Lung microvascular endothelial cell (primary cell): ENCODE data around the gene EFCAB6. TPM values are rescaled to one million over a fixed set of nuclear protein-coding genes. Genes with fewer than 3 reads are reported as not detected.

Source experiments
- DNase-seq, 2 donors: peaks; one replicate each; pipeline versions ENCODE4 v3.0.0 to v3.0.0-alpha.2; 2010; ENCODE audit warnings: low read depth in 2 of 2
- total RNA-seq: library from RNA; depleted of rRNA; stranded (reverse); fragments of >200 nt; gene quantifications from 2 replicates; pipeline ENCODE4 v1.2.1, GENCODE V29; 2014

The EFCAB6 gene
- total RNA-seq, 1 donor from 2014 or later: 0.20 TPM

DNA sequence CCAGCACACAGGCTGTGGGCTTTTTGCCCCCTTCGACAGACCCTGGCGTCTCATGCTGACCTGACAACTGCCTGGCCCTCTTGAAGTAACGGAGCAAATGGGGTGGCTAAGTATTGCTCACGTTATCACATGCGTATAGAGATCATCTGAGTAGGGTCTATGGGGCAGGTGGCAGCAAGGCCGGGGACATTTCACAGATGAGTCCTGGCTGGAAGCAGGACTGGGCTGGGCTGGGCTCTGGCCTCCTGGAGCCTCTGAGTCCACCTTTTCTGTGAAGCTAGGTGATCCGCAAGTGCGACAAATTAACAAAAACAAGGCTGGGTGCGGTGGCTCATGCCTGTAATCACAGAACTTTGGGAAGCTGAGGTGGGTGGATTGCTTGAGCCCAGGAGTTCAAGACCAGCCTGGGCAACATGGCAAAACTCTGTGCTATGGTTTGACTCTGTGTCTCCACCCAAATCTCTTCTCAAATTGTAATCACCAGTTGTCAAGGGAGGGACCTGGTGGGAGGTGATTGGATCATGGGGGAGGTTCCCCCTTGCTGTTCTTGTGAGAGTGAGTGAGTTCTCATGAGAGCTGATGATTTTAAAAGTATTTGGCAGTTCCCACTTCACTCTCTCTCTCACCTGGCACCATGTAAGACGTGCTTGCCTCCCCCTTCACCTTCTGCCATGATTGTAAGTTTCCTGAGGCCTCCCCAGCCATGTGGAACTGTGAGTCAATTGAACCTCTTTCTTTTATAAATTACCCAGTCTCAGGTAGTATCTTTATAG lies 278.3 kb downstream of the EFCAB6 start:
- no peak for DNase-seq

DNA sequence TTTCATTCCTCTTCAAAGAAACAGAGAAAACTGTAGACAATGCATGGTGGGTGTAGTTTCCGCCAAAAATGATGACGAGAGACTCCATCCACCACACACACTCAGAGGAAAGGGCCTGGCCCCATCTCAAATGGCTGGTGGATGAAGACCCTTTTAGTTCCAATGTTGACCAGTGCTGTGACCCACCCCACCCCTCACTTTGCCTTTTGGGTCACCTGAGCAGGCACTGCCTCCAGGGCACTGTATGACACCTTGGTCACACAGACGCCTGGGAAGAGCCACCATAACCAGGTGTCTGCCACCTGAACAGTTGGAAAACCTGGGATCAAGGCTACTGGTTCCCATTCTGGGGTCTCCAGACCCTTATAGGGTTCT lies 279.0 kb downstream of the EFCAB6 start:
- DNase-seq: no peak

DNA sequence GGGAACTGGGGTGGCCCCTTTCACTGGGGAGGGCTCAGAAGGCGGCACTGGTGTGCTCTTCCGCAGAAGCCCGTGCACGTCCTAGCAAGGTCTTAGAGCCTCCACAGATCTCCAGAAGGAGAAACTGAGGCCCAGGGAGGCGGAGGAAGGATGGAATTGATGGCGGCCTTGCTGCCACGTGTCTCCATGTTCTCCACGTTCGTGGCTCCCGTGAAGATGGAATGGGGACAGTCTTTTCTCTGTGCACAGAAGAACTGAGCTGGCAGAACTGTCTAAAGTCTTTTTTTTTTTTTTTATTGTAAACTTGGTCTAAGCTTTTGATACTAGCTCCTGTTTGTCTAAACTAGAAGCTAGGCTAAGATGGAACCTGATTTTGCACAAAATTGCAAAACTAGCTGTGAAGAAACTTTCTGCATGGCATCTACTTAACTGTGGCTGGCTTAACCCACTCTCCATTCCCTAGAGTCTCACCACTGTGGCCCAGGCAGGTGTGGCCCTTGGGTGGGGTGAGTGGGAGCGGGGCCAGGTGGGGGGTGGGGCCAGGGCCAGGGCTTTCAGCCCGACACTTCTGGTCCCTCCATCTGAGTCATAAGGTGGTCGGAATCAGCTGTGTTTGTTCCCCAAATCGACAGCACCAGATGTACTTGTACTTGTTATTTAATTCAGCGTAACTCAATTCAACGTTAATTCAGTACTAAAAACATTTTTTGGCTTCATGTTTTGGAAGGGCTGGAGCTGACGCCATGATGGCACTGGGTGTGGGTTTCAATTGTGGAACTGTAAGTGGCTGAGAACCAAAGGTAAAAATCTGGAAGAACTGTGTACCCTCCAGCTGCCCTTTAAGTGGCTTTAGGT lies 279.6 kb downstream of the EFCAB6 start:
- DNase-seq: no peak

DNA sequence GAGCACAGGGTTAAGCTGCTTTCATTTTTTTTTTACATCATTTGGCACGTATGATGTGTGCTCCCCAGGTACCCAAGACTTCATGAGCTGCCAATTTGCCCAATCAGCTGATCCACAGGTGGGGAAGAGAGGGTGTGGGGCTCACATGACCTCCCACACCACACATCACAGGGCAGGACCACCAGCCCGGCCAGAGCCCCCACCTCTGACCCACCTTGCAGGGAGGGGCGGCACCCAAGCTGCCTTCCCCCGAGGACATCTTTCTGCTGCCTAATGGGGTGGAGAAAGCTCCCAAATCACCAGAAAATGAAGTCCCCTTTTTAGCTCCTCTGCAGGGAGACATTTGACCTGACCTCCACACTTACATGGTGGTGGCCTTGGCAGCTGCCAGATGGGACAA lies 280.5 kb downstream of the EFCAB6 start:
- DNase-seq: no peak

DNA sequence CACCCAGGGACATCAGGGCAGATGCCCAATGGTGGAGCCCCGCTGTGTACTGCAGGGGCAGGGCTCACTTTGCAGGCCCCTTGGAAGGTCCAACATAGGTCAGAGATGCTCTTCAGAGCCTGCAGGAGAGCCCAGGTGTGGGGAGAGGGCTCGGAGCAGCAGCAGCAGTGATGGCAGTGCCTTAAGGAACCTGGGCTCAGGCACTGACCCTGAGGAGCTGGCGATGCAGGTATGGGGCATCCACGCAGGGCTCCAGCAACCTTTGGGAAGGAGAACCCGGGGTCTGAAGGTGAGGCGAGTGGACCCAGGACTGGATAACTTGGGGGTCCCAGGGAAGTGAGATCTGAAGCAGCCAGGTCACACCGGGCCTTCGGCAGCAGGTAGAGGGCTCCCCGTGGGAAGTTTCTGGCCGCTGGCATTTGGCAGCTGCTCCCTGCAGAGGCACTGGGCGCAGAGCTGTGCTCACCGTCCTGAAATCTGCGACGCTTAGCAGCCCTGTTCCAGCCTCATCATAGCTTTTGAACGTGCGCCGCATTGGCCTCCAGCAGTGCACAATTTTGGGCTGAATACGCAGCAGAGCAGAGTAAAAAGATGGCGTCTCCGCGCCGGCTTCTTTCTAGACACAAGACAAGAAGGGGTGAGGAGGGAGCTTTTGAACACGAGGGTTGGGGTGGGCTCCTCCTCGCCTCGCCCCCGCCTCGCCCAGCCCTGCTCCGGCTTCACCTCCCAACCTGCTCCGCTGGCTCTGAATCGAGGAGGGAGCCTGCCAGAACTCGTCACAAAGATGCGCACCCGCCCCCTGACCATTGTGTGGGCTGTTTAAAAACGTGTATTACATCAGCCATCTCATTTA lies 281.5 kb downstream of the EFCAB6 start:
- DNase-seq: no peak

DNA sequence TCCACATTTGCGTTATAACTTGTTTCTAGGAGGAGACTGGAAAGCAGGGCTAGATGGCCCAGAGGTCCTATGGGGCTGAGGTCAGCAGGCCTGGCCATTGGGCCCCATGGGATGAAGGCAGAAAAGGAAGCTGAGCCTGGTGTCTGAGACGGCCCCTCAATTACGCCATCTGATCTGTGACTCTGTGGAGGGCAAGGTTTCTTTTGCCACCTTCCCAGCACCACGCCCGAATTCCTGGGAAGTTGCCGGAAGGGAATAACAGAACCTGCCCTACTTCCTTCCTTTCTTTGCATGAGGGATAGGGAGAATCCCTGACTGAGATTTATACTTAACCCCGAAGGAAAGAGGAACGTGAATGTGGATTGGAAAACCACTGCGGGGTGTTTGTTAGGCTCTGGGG lies 282.2 kb downstream of the EFCAB6 start:
- DNase-seq: no peak

DNA sequence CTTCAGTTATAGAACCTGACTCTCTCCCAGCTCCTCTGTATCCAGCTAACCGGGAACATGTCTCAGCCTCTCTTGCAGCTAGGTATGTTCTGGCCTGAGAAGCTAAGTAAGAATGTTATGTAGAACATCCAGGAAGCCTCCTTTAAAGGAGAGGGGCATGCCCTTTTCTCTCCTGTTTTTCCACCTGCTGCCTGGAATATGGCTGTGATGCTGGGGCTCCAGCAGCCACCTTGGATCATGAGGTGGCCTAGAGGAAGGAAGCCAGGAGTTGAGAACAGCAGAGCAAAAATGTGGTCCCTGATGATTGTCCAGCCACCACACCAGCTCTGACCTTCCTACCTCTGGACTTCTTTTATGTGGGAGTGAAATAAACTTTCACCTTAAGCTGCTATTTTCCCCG lies 282.6 kb downstream of the EFCAB6 start:
- DNase-seq: no peak

DNA sequence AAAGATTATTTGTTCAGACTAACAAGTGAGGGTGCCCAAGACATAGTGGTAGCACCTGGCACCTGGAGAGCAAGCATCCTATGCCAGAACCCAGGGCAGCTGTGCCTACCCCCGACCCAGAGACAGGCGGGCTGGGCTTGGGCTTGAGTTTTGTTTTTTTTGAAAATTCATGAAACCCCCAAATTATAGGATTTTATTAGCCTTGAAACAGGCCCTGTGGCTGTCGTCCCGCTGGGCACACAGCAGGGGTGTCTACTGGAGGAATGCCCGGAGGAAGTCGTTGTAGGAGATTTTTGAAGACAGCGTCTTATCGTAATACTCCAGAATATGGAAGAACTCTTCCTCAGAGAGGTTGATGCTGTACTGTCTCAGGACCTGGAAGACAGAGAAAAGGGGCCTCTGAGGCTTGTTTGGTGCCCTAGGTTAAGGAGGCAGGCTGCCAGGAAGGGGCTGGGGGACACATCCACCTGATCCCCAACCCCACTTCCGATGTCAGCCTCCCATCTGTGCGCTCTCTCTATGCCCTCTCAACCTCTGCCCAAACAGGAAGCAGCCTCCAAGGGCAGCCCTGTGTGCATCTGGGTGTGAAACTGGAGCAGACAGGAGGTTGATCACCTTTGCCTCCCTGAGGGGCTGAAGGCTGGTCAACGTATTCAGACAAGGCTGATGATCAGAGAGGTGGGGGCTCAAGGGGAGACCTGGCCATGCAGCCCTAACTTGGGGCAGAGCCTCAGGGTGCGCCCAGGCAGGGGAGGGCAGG lies 283.3 kb downstream of the EFCAB6 start:
- DNase-seq: no peak

DNA sequence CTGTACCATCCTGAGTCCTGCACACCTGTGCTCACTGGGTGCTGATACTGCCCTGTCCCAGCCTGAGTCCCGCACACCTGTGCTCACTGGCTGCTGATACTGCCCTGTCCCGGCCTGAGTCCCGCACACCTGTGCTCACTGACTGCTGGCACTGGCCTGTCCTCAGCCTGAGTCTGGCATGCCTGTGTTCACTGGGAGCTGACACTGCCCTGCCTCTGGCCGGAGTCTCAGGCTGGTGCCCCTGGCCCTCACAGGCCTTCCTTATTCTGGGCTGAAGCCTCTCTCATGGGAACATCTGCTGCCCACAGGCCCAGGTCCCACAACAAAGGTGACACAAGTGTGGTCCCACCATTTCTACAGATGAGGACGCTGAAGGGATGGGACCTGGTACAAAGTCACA lies 285.2 kb downstream of the EFCAB6 start:
- DNase-seq: no peak

DNA sequence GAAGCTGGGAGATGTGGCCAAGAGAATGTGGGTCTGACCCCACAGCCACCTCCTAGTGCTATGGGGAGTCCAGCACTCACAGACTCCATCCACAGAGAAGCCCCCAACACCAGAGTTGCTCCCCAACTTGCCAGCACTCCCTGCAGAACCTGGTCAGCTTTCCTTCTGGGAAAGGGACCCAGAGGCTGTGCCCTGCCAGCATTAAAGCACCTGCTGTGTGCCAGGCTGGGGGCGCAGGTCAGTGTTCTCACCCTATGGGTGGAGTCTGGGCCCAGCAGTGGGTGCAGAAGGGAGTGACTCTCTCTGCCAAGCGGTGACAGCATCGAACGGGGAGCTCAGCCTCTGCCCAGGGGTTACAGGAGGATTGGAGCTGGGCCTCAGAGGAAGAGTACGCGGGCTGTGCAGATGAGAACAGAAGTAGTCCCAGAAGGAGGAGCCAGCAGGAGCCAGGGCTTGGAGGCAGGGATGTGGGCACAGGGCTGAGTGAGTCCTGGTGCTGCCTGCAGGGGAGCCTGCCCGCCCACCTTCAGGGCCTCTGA lies 285.9 kb downstream of the EFCAB6 start:
- DNase-seq: no peak

DNA sequence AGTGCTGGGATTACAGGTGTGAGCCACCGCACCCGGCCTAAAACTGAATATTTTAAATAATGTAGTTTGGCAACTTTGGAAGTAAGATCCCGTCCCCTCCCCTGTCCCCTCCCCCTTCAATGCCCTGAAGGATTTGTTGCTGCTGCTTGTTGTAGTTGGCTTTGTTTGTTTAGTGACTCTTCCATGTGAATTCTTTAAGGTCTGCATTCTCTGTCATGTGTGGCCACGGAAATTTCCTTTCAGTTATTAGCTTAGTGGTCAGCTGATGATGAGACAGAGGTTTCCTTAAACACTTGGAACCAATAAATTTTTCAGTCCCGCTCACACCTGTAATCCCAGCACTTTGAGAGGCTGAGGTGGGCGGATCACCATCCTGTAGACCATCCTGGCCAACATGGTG lies 290.4 kb downstream of the EFCAB6 start:
- no peak for DNase-seq

DNA sequence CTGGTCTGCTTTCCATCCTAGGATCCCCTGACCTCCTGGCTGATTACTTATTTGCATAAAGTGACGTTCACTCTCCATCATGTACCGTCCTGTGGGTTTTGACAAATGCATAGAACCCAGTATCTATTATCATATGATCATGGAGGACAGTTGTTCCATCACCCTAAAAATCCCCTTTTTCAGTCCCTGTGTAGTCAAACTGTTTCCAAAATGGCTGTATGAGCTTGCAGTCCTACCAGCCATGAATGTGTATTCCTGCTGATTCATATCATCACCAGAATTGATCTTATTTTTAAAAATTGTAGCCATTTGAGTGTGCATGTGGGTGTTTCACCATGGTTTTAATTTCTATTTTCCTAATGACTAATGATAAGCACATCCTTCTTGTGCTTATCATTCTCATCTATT lies 291.5 kb downstream of the EFCAB6 start:
- DNase-seq: no peak

DNA sequence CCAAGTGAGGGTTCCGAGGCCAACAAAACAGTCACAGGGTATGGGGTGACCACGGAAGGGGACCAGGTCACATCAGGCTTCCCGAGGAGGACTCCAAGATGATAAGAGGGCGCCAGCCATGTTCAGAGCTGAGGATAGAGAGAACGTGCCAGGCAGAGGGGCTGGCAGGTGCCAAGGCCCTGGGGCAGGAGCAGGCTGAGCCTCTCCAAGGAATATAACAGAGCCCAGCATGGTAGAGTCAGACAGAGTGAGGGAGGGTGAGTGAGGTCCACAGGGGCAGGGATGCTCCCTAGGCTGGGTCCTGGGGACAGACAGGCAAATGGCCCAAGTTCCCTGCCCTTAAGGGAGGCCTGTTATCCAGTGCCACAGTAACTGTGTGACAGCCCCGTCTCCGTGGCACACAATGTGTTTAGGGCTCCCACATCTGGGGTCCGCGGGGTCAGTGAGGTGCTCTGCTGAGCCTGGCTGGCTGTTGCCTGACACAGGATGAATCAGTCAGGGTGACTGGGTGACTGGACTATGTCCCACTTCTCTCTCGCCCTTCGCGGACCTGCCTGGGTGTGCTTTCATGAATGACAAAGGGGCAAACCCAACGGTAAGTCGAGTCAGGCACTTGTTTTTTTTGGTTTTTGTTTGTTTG lies 295.0 kb downstream of the EFCAB6 start:
- DNase-seq: no peak

DNA sequence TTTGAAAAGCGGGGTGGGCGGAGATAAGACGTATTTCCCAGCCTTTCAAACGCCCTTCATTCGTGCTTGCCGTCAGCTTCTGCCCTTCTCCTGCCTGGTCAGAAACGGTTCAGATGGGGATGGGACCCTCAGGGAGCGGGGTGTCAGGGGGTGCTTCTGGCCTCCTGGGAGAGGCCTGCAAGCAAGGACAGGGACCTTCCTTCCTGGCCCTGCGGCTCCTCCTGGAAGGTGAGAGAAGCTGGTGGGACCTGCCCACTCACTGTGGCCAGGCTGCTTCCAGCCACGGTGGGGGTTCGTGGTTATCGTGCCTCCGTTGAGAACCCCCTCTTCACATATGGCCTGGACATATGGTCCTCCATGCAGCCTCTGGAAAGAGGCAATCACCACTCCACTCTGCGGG lies 295.7 kb downstream of the EFCAB6 start:
- no peak for DNase-seq

DNA sequence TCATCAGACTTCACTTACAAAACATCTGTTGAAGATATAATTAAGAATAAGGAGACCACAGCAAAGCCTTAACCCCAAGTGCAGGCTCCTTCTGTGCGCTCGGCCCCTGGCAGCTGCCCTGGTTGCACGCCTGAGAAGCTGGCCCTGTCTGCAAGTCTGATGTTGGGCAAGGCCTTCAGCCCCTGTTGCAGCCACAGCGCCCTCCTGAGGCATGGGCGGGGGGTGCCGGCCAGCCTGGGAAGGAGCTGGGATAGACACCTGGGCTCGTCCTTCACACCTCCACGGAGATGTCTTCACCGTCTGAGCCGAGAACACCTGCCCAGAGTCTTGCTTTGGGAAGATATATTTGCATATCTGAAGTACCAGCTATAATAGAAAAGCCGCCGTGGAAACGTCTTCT lies 296.2 kb downstream of the EFCAB6 start:
- no peak for DNase-seq

DNA sequence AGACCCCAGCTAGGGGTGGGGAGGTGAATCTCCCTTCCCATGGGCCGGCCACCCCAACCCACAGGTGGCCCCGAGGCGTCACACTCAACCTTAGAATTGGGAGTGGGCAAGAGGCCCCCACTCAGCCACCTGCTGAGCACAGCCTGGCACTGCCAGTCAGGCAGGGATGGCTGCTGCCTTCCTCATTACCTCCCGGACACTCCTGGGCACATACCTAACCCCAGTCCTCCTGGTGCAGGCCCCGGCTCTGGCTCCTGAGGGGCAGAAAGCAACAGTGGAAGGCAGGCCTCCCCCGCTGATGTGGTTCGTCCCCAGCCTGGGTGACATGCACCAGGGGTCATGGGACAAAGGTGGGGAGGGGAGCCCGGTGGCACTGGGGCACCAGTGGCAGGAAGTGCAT lies 296.7 kb downstream of the EFCAB6 start:
- no peak for DNase-seq

DNA sequence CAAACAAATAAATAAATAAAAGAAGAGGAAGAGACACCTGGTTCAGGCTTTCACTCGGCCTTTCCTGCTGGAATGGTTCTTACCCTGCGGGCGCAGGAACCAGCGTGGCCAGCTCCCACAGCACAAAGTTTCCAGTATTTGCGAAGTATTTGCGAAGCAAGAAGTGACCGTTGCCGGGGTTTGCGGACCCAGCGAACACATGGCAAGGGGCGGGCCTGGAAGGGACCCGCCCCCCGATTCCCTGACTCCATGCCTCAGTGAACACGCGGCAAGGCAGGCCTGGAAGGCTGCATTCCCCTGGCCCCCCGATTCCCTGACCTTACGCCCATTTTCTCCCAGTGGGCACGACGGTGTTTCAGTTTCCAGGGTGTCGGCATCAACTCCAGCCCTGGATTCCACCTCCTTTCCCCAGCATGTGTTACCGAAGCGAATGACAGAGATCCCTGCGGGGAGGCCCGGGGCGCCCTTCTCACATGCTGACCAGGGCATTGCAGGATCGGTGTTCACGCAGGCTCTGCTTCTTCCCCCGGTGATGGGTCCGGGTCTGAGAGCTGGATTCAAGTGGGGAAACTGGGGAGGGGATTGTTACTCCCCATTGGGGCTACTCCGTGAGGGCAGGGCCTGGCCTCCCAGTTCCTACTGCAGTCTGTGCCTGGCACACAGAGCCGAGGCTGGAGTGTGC lies 297.5 kb downstream of the EFCAB6 start:
- no peak for DNase-seq

DNA sequence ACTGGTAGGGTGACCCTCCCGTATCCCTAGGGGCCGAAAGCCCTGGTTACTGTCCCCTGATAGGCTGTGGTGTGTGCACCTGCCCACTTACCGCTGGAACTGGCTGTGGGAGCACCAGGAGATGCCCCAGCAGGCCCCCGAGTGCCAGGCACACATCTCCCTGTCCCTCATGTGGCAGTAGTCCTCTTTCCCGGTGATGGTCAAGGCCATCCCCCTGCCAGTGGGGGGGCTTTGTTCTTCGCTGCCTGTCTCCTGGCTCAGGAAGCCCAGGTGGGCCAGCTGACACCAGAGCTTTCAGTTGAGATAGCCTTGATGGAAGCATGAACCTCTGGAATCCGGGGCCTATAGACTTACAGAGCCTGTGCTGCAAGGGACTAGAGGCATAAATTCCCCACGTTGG lies 299.8 kb downstream of the EFCAB6 start:
- no peak for DNase-seq

DNA sequence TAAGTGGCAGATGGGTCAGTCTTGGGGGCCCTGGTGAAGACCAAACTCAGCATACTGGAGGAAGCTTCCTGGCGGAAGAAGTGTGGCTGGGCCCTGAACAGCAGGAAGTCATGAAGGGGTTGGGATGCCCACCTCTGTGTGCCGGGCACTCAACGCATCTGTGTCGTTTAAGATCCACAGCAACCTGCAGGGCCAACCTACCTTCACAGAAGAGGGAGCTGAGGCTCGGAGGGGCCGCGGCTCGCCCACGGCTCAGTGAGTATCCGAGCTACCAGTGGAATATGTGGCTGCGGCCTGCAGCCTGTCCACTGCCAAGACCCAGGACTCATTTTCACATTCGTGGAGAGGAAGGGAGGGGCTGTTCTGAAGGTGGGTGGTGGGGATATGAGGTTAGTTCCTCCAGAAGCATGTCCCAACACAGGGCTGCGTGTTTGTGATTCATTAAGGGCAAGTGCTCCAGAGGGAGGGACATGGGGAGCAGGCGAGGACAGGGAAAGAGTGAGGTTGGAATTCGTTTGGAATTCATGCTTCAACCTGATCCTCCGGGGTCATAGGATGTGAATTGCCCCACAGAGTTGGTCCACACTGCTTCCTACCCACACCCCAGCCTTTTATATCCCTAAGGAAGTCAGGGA lies 300.7 kb downstream of the EFCAB6 start:
- no peak for DNase-seq
